ENCODE results near the gene MED9.

Gene MED9

GRCh38 chr17:17511881-17512858 lies 35.4 kb downstream of the MED9 start:
- no peaks in the 10 kb centered on the region for H3F3A ChIP-seq (ENCODE audit: insufficient read depth)
- H3K79me2 ChIP-seq (ENCODE audit: insufficient read depth, low read length): no peaks in the 10 kb centered on the region
- H3K4me3 ChIP-seq (ENCODE audit: insufficient read depth, low read length, poor library complexity, severe bottlenecking): no peak overlapping the region
- H2AFZ ChIP-seq (ENCODE audit: low read depth, low read length, severe bottlenecking): no peak overlapping the region
- TF ChIP-seq EZH2phosphoT487 (conservative IDR thresholded peaks at IDR 0.05; ENCODE audit: low read length) (no peak), CTCF (IDR thresholded peaks at IDR 0.05; ENCODE audit: insufficient read depth, low read length, poor library complexity, severe bottlenecking) (no peak)
- H3K27ac ChIP-seq (ENCODE audit: low read depth, low read length): no peak overlapping the region
- no peaks in the 10 kb centered on the region for H3K9me2 ChIP-seq (replicated peaks; ENCODE audit: insufficient read depth, low read length)
- no peaks in the 10 kb centered on the region for H3K9me3 ChIP-seq (ENCODE audit: insufficient read depth, low read length)
- no peaks in the 10 kb centered on the region for H4K20me1 ChIP-seq (ENCODE audit: low read depth, low read length)
- H3K9ac ChIP-seq (ENCODE audit: low read length): no peak overlapping the region
- H3K36me3 ChIP-seq (ENCODE audit: low read length): no peaks in the 10 kb centered on the region
- H3K27me3 ChIP-seq (ENCODE audit: low read length): no peaks in the 10 kb centered on the region
- H3K4me2 ChIP-seq (ENCODE audit: low read depth, low read length, poor library complexity, severe bottlenecking): no peak overlapping the region

DNA sequence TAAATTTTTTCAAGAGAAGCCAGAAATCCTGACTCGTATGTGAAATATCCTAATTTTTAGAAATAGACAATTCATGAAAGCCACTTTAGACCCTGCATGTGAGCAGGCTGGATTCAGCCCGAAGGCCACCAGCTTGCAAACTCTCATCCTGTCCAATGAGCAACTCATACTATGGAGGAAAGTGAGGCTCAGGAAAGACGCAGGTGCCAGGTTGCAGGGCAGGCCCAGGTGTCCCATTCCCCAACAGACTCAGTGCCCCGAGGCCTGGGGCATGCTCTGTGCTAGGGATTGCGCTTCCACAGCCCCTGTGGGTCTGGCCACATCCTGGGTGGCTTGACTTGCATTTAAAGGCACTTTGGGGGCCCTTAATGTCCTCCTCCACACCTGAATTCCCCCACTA lies 36.1 kb downstream of the MED9 start:
- H3K79me2 ChIP-seq (ENCODE audit: insufficient read depth, low read length): no peaks in the 10 kb centered on the region
- no peaks in the 10 kb centered on the region for H3K27me3 ChIP-seq (ENCODE audit: low read length)
- H3K27ac ChIP-seq (ENCODE audit: low read depth, low read length): no peak overlapping the region
- no peaks in the 10 kb centered on the region for H4K20me1 ChIP-seq (ENCODE audit: low read depth, low read length)
- no peaks in the 10 kb centered on the region for H3K36me3 ChIP-seq (ENCODE audit: low read length)
- no peak overlapping the region for H3K9ac ChIP-seq (ENCODE audit: low read length)
- TF ChIP-seq CTCF (IDR thresholded peaks at IDR 0.05; ENCODE audit: insufficient read depth, low read length, poor library complexity, severe bottlenecking): no peak
- TF ChIP-seq EZH2phosphoT487 (conservative IDR thresholded peaks at IDR 0.05; ENCODE audit: low read length): no peak
- H3F3A ChIP-seq (ENCODE audit: insufficient read depth): no peaks in the 10 kb centered on the region
- no peaks in the 10 kb centered on the region for H3K9me2 ChIP-seq (replicated peaks; ENCODE audit: insufficient read depth, low read length)
- no peaks in the 10 kb centered on the region for H3K9me3 ChIP-seq (ENCODE audit: insufficient read depth, low read length)
- H3K4me3 ChIP-seq (ENCODE audit: insufficient read depth, low read length, poor library complexity, severe bottlenecking): no peak overlapping the region
- no peak overlapping the region for H2AFZ ChIP-seq (ENCODE audit: low read depth, low read length, severe bottlenecking)
- H3K4me2 ChIP-seq (ENCODE audit: low read depth, low read length, poor library complexity, severe bottlenecking): no peak overlapping the region

- Histone ChIP-seq H3K4me3 (ENCODE audit: insufficient read depth, low read length, poor library complexity, severe bottlenecking) (no peak overlapping the region), H2AFZ (ENCODE audit: low read depth, low read length, severe bottlenecking) (no peak overlapping the region), H3K9ac (ENCODE audit: low read length) (no peak overlapping the region), H3K4me2 (ENCODE audit: low read depth, low read length, poor library complexity, severe bottlenecking) (no peak overlapping the region), H3K36me3 (ENCODE audit: low read length) (no peaks in the 10 kb centered on the region), H3F3A (ENCODE audit: insufficient read depth) (no peaks in the 10 kb centered on the region), H3K9me2 (replicated peaks; ENCODE audit: insufficient read depth, low read length) (no peaks in the 10 kb centered on the region), H3K9me3 (ENCODE audit: insufficient read depth, low read length) (no peaks in the 10 kb centered on the region), H4K20me1 (ENCODE audit: low read depth, low read length) (no peaks in the 10 kb centered on the region), H3K79me2 (ENCODE audit: insufficient read depth, low read length) (no peaks in the 10 kb centered on the region), H3K27ac (ENCODE audit: low read depth, low read length) (no peak overlapping the region), H3K27me3 (ENCODE audit: low read length) (no peaks in the 10 kb centered on the region)
- TF ChIP-seq CTCF (IDR thresholded peaks at IDR 0.05; ENCODE audit: insufficient read depth, low read length, poor library complexity, severe bottlenecking): no peak
- TF ChIP-seq EZH2phosphoT487 (conservative IDR thresholded peaks at IDR 0.05; ENCODE audit: low read length): no peak
These were observed 36.8 kb downstream of the MED9 start for GRCh38 chr17:17513626-17514025.

Measured in SU-DHL-6 (cell line).